IMR-90 (cell line): ENCODE data around the gene KCNMB2.

ENCODE experiments used
- CEBPB ChIP-seq: IDR thresholded peaks from 2 replicates; pipeline ENCODE4 v1.6.1; 2012; ENCODE audit warnings: low read depth, low read length, improper control_type of control experiment
- CHD1 ChIP-seq: IDR thresholded peaks from 2 replicates; pipeline ENCODE4 v1.6.1; 2012; ENCODE audit warnings: low read depth, low read length, improper control_type of control experiment
- CTCF ChIP-seq: conservative IDR thresholded peaks from 2 replicates; pipeline ENCODE4 v1.5.1; 2012; ENCODE audit warnings: mild to moderate bottlenecking, low read depth, low read length, improper control_type of control experiment
- ELK1 ChIP-seq: fragments of 150-350 bp; IDR thresholded peaks from 2 replicates; pipeline ENCODE4 v1.6.1; 2016; ENCODE audit warnings: low read depth, mild to moderate bottlenecking, low read length, moderate library complexity, borderline replicate concordance
- FOS ChIP-seq: fragments of 150-350 bp; IDR thresholded peaks from 2 replicates; pipeline ENCODE4 v1.6.1; 2016; ENCODE audit warnings: low read depth, low read length
- MAFK ChIP-seq: IDR thresholded peaks from 2 replicates; pipeline ENCODE4 v1.6.1; 2012; ENCODE audit warnings: low read depth, low read length, improper control_type of control experiment
- MAZ ChIP-seq: IDR thresholded peaks from 2 replicates; pipeline ENCODE4 v1.6.1; 2012; ENCODE audit warnings: low read depth, mild to moderate bottlenecking, low read length, improper control_type of control experiment, moderate library complexity, borderline replicate concordance
- MXI1 ChIP-seq: IDR thresholded peaks from 2 replicates; pipeline ENCODE4 v1.6.1; 2012; ENCODE audit warnings: low read depth, mild to moderate bottlenecking, low read length, moderate library complexity, borderline replicate concordance
- NFE2L2 ChIP-seq: fragments of 150-350 bp; IDR thresholded peaks from 2 replicates; pipeline ENCODE4 v1.6.1; 2016; ENCODE audit warnings: low read depth, mild to moderate bottlenecking, low read length
- POLR2A ChIP-seq: IDR thresholded peaks from 2 replicates; pipeline ENCODE4 v1.6.1; 2012; ENCODE audit warnings: mild to moderate bottlenecking, low read depth, low read length
- RAD21 ChIP-seq: IDR thresholded peaks from 2 replicates; pipeline ENCODE4 v1.6.1; 2012; ENCODE audit warnings: low read length, improper control_type of control experiment
- RFX5 ChIP-seq: IDR thresholded peaks from 2 replicates; pipeline ENCODE4 v1.8.0; 2012; ENCODE audit warnings: low read depth, mild to moderate bottlenecking, low read length, moderate library complexity
- SMC3 ChIP-seq: fragments of 150-350 bp; IDR thresholded peaks from 2 replicates; pipeline ENCODE4 v1.6.1; 2016; ENCODE audit warnings: low read depth, mild to moderate bottlenecking, antibody characterized with exemption, low read length, moderate library complexity
- USF2 ChIP-seq: fragments of 150-350 bp; IDR thresholded peaks from 2 replicates; pipeline ENCODE4 v1.6.1; 2017; ENCODE audit warnings: mild to moderate bottlenecking, antibody characterized with exemption, low read length, low read depth

GRCh38 chr3:178837512-178837911, 301.3 kb downstream of the KCNMB2 start:
- no peak for TF ChIP-seq CTCF
- no peak for TF ChIP-seq POLR2A
- no peak for TF ChIP-seq CHD1
- TF ChIP-seq MXI1: no peak
- no peak for TF ChIP-seq SMC3
- TF ChIP-seq MAZ: no peak
- TF ChIP-seq RFX5: no peak
- no peak for TF ChIP-seq FOS
- no peak for TF ChIP-seq MAFK
- no peak for TF ChIP-seq ELK1
- TF ChIP-seq NFE2L2: no peak
- TF ChIP-seq RAD21: no peak
- no peak for TF ChIP-seq CEBPB
- TF ChIP-seq USF2: no peak
